ENCODE results near the gene NLRP7. TPM values are rescaled to one million over a fixed set of nuclear protein-coding genes. Genes with fewer than 3 reads are reported as not detected.

Gene NLRP7
- total RNA-seq, 2 experiments from 2014 or later, result 0.69 to 8.8 TPM

- no TSS peak for BruUV-seq (replicated peaks)
- Histone ChIP-seq H3K4me1 (ENCODE audit: insufficient read depth, low read length, poor library complexity, severe bottlenecking) (peaks cover 42% of the 10 kb centered on the region), H3K36me3 (ENCODE audit: insufficient read depth, low read length) (no peaks in the 10 kb centered on the region), H3K4me3 (ENCODE audit: low read depth, low read length, poor library complexity, severe bottlenecking) (peak overlapping the region; percentile 61), H3K9me2 (ENCODE audit: insufficient read depth, low read length) (no peaks in the 10 kb centered on the region), H3K27ac (ENCODE audit: low read depth, low read length, poor library complexity, severe bottlenecking) (peak overlapping the region; percentile 55), H3K79me2 (ENCODE audit: insufficient read depth, low read depth, low read length) (no peaks in the 10 kb centered on the region), H3K4me2 (ENCODE audit: low read length) (peak overlapping the region; percentile 89), H4K20me1 (ENCODE audit: insufficient read depth, low read length) (no peaks in the 10 kb centered on the region), H2AFZ (ENCODE audit: low read length) (no peak overlapping the region), H3K9me3 (ENCODE audit: low read length) (no peaks in the 10 kb centered on the region)
- POLR2A ChIA-PET, result no interaction called here
- TF ChIP-seq, protein P1, sequence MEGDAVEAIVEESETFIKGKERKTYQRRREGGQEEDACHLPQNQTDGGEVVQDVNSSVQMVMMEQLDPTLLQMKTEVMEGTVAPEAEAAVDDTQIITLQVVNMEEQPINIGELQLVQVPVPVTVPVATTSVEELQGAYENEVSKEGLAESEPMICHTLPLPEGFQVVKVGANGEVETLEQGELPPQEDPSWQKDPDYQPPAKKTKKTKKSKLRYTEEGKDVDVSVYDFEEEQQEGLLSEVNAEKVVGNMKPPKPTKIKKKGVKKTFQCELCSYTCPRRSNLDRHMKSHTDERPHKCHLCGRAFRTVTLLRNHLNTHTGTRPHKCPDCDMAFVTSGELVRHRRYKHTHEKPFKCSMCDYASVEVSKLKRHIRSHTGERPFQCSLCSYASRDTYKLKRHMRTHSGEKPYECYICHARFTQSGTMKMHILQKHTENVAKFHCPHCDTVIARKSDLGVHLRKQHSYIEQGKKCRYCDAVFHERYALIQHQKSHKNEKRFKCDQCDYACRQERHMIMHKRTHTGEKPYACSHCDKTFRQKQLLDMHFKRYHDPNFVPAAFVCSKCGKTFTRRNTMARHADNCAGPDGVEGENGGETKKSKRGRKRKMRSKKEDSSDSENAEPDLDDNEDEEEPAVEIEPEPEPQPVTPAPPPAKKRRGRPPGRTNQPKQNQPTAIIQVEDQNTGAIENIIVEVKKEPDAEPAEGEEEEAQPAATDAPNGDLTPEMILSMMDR (conservative IDR thresholded peaks at IDR 0.05; ENCODE audit: low read length), result no peak
- no peak for TF ChIP-seq EZH2phosphoT487 (IDR thresholded peaks at IDR 0.05; ENCODE audit: borderline replicate concordance, low read depth, low read length)
- CTCF ChIA-PET (ENCODE audit: unreplicated experiment), result no interaction called here
- DNase-seq (ENCODE audit: low spot score), result peak; percentile 71
- intact Hi-C loops (cut with micrococcal nuclease; ENCODE audit: unreplicated experiment), result no loop called here
Observed at GRCh38 chr19:54938906-54939305, 8.4 kb downstream of the NLRP7 start.

- Histone ChIP-seq H3K79me2 (ENCODE audit: insufficient read depth, low read depth, low read length) (no peaks in the 10 kb centered on the region), H3K9me2 (ENCODE audit: insufficient read depth, low read length) (no peaks in the 10 kb centered on the region), H3K36me3 (ENCODE audit: insufficient read depth, low read length) (no peaks in the 10 kb centered on the region), H4K20me1 (ENCODE audit: insufficient read depth, low read length) (no peaks in the 10 kb centered on the region), H3K27ac (ENCODE audit: low read depth, low read length, poor library complexity, severe bottlenecking) (peak overlapping the region; percentile 55), H3K4me1 (ENCODE audit: insufficient read depth, low read length, poor library complexity, severe bottlenecking) (peaks cover 52% of the 10 kb centered on the region), H2AFZ (ENCODE audit: low read length) (no peak overlapping the region), H3K4me2 (ENCODE audit: low read length) (peak overlapping the region; percentile 89), H3K9me3 (ENCODE audit: low read length) (no peaks in the 10 kb centered on the region), H3K4me3 (ENCODE audit: low read depth, low read length, poor library complexity, severe bottlenecking) (peak overlapping the region; percentile 61)
- ChIA-PET POLR2A (interaction anchor here (0.7 kb wide), 1 partner anchor 21 kb away, joined by 4 read pairs; no protein-coding TSS in a partner anchor), CTCF (ENCODE audit: unreplicated experiment) (interaction anchor here (0.5 kb wide), 1 partner anchor 56 kb away, joined by 3 read pairs; no protein-coding TSS in a partner anchor)
- DNase-seq (ENCODE audit: low spot score), result peak; percentile 84
- TF ChIP-seq, protein P1 (conservative IDR thresholded peaks at IDR 0.05; ENCODE audit: low read length), result no peak
- TF ChIP-seq EZH2phosphoT487 (IDR thresholded peaks at IDR 0.05; ENCODE audit: borderline replicate concordance, low read depth, low read length), result no peak
- intact Hi-C loops (cut with micrococcal nuclease; ENCODE audit: unreplicated experiment), result no loop called here
- BruUV-seq (replicated peaks), result no TSS peak
Observed at GRCh38 chr19:54937926-54938325, 9.4 kb downstream of the NLRP7 start.

- H3K36me3 ChIP-seq (ENCODE audit: insufficient read depth, low read length), result peaks cover 18% of the 10 kb centered on the region; the same call in 1 of the 2 replicates
- no peaks in the 10 kb centered on the region for H4K20me1 ChIP-seq (ENCODE audit: insufficient read depth, low read length)
- H3K4me1 ChIP-seq (ENCODE audit: insufficient read depth, low read length, poor library complexity, severe bottlenecking), result peaks cover 9% of the 10 kb centered on the region
- intact Hi-C loops (cut with micrococcal nuclease; ENCODE audit: unreplicated experiment), result no loop called here
- no peak overlapping the region for H3K4me3 ChIP-seq (ENCODE audit: low read depth, low read length, poor library complexity, severe bottlenecking)
- H2AFZ ChIP-seq (ENCODE audit: low read length), result no peak overlapping the region
- no peaks in the 10 kb centered on the region for H3K79me2 ChIP-seq (ENCODE audit: insufficient read depth, low read depth, low read length)
- H3K4me2 ChIP-seq (ENCODE audit: low read length), result no peak overlapping the region
- ChIA-PET POLR2A (no interaction called here), CTCF (ENCODE audit: unreplicated experiment) (no interaction called here)
- H3K27ac ChIP-seq (ENCODE audit: low read depth, low read length, poor library complexity, severe bottlenecking), result no peak overlapping the region
- TF ChIP-seq, protein P1 (conservative IDR thresholded peaks at IDR 0.05; ENCODE audit: low read length), result no peak
- TF ChIP-seq EZH2phosphoT487 (IDR thresholded peaks at IDR 0.05; ENCODE audit: borderline replicate concordance, low read depth, low read length), result no peak
- no TSS peak for BruUV-seq (replicated peaks)
- no peaks in the 10 kb centered on the region for H3K9me2 ChIP-seq (ENCODE audit: insufficient read depth, low read length)
- peaks cover 15% of the 10 kb centered on the region; the same call in 1 of the 2 replicates for H3K9me3 ChIP-seq (ENCODE audit: low read length)
- peak; percentile 75 for DNase-seq (ENCODE audit: low spot score)
Observed at GRCh38 chr19:54928299-54928698, 19.0 kb downstream of the NLRP7 start.
